ENCODE data around the gene H2BK1.

H2BK1 gene

GRCh38 chr7:151175047-151175792 lies 35.1 kb downstream of the H2BK1 start:
- DNase-seq: no peak

- no peak for DNase-seq
Observed at GRCh38 chr7:151174246-151175046, 35.8 kb downstream of the H2BK1 start.

- no peak for DNase-seq
Observed at GRCh38 chr7:151173386-151174245, 36.7 kb downstream of the H2BK1 start.

DNA sequence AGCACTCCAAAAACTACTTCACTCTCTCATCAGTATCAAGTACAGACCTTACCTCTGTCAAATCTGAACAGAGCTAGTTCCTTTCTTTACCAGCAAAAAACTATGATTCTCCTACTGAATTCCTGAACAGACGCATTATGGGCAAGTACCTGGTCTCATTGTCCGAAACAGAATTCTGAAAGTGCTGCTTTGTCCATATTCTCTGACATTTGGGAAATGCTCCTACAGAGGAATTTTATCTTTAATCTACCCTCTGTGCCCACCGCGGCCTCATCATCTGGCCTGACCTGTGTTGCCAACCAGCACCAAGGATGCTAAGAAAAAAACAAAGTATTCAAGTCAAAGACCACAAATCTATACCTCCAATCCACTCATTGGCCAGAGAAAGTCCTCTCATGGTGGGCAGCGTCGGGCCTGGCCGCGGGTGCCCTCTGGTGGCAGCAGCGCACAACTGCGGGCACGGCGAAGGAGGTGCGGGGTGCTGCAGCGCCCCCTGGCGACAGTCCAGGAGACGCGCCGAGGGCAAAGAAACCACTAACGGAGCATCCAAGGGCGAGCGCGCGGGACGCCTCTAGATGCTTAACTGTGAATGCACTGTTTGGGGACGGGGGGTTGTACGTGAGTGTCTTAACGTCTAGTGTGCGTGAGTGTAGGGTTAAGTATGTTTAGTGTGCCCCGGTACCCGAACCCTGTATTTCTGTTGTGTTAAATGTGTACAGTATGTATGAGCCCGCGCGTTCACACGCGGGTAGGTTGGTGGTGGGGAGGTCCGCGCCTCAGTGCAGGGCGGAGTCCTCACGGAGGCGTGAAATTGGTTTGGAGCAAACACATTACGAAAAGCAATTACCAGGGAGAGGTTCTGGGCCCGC lies 37.8 kb downstream of the H2BK1 start:
- peak; percentile 77 for DNase-seq

DNA sequence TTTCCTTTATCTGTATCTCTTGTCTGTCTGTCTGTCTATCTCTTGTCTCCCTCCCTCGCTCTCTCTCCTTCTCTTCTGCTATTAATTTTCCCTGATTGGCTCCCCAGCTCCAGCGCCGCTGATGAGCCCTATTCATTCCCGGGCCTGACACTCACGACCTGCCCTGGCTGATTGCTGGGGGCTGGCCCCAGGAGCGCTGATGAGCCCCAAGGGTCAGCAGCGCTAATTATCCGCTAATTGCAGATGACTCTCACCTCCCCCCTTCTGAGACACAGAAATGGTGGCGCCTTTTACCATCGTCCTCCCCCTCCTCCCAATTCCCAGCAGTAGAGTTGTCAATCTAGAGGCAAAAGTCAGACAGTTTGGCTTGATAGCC lies 41.5 kb downstream of the H2BK1 start:
- no peak for DNase-seq

DNA sequence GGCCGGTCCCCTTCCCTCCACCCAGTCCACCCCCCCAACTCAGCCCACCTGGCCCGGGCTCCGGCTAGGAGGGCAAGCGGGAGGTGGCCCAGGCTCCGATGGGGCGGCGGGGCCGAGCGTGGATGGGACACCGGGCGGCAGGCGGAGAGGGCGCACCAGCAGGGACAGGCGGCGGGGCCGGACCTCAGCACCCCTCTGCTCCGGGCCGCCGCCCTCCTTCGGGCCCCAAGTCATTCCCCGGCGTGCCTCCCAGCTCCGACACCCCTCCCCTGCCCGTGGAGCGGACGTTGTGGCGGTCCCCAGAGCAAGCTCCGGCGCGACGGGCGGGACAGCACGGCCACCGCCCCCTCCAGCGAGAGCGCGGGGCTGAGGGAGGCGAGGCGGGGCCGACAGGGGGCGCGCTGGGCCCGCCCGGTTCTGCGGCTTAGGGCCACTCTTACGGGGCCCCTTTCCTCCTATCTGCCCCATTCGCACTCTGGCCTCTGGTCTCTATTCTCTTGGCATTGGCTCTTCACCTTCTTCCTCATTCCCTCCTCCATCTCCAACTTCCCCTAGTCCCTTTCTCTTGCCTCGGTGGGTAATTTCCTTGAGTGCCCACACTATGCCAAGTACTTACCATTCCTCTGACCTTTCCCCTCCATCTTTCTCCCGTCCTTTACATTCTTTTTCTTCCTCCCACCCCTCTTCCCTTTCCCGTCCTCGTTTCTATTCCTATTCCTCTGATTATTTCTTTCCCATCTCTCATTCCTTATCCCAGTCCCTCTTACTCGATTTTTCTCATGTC lies 42.1 kb downstream of the H2BK1 start:
- DNase-seq: peak; percentile 54

DNA sequence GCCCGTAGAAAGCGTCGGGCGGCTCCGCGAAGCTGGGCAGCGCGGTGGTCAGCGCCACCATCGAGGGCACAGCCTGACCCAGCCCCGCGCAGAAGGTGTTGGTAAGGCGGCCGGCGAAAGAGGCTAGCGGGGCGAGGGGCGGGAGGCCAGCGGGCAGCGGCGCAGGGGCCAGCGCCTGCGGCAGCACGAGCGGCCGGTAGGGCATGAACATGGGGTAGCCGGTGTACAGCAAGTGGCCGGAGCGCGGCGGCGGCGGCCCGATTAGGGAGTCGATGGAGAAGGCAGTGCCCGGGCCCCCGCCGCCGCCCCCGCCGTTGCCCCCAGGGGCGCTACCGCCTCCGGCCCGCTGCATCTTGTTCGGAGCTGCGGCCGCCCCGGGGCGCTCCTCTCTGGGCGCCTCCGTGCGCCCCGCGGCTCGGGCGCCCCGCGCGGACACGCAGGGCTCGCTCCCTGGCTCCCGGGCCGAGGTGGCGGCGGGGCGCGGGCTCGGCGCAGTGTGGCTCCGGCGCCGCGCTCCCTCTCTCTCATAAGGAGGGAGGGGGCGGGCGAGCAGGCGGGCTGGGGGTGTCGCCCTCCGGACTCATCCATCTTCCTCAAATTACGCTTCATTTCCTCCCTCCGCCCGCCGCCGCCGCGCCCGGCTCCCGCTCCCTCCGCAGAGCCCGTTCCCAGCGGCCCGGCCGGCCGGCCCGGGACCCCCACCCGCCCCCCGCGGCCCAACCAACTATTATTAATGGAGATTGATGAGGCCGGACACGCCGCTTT lies 42.9 kb downstream of the H2BK1 start, which contains the start of gene GBX1:
Gene GBX1, minus strand, starts transcription at position 498 of the 765 bp plus-strand sequence. Its CDS starts 146 bp downstream, at position 352.
- DNase-seq: no peak

GRCh38 chr7:151166629-151167196 lies 43.6 kb downstream of the H2BK1 start:
- no peak for DNase-seq

DNA sequence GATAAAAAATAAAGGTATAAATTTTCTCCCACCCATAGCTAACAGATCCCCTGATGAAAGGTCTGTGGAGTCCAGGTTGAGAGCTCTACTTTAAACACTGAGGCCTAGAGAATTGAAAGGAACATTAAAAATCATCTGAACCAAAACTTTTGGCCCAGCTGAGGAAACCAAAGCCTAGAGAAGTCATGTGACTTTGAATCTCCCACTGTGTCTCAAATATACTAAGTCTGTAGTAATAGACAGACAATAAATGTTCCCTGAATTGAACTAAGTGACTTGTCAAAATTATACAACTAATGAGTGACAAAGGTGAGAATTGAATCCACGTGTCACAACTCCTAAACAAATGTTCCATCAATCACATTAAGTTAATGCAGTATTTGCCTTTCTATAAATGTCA lies 48.5 kb downstream of the H2BK1 start:
- no peak for DNase-seq

Data from activated gamma-delta T cell treated with Interleukin-2 at 50 U/mL for 16 hours (primary cell).